Tibial nerve (tissue), 4 donors: Measurements from ENCODE around the gene MPDU1.

Source experiments
- EP300 ChIP-seq, 2 donors: sonication (generic); formaldehyde crosslinking; IDR thresholded peaks; one replicate each; pipeline ENCODE4 v1.6.1; 2017; ENCODE audit warnings: antibody characterized with exemption in 2 of 2, mild to moderate bottlenecking in 1 of 2
- POLR2A ChIP-seq, 2 donors: fragments of 450-650 bp; IDR thresholded peaks; one replicate each; pipeline ENCODE4 v1.6.1; 2017; ENCODE audit warnings: antibody characterized with exemption in 2 of 2, mild to moderate bottlenecking in 2 of 2, moderate library complexity in 2 of 2
- TF ChIP-seq, protein P1 (sequence below), 5 experiments: fragments of 200-600 bp in 3 of 5; fragments of 450-650 bp in 2 of 5; sonication (generic) in 3 of 5; IDR thresholded peaks; one replicate each; pipeline ENCODE4 v1.5.1; 2016 to 2019; ENCODE audit warnings: antibody characterized with exemption in 5 of 5, mild to moderate bottlenecking in 3 of 5, moderate library complexity in 2 of 5

DNA sequence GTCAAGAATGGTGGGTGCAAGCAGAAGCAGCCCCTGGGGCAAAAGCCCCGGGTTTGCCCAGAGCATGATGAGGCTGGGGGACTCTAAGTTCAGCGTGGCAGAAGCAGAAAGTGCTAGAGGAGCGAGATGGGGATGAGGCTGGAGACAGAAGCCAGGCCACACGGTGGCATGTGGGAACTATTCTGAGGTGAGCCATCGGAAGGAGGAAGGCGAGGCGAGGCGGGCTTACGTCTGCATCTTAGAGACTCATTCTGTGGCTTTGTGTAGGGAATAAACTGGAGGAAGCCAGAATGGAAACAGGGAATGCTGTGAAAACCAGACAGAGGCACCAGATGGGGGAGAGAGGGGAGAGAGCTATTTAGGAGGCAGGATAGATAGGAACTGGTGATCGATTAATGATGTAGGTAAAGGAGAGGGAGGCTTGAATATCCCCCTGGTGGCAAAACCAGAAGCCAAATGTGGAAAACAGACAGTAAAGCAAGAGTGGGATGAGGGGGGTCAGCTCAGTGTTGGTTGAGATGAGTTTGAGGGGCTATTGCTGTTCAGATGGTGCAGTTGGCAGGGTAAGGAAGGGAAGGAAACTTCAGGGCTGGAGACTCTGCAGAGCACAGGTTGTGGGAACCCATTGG lies 28.2 kb upstream of the MPDU1 start:
- TF ChIP-seq POLR2A (IDR thresholded peaks at IDR 0.05) (no peak), EP300 (IDR thresholded peaks at IDR 0.05) (no peak)
- TF ChIP-seq, protein P1, sequence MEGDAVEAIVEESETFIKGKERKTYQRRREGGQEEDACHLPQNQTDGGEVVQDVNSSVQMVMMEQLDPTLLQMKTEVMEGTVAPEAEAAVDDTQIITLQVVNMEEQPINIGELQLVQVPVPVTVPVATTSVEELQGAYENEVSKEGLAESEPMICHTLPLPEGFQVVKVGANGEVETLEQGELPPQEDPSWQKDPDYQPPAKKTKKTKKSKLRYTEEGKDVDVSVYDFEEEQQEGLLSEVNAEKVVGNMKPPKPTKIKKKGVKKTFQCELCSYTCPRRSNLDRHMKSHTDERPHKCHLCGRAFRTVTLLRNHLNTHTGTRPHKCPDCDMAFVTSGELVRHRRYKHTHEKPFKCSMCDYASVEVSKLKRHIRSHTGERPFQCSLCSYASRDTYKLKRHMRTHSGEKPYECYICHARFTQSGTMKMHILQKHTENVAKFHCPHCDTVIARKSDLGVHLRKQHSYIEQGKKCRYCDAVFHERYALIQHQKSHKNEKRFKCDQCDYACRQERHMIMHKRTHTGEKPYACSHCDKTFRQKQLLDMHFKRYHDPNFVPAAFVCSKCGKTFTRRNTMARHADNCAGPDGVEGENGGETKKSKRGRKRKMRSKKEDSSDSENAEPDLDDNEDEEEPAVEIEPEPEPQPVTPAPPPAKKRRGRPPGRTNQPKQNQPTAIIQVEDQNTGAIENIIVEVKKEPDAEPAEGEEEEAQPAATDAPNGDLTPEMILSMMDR (IDR thresholded peaks at IDR 0.05): no peak
